K562 (cell line): ENCODE results near the gene GABRA4. TPM values are rescaled to one million over a fixed set of nuclear protein-coding genes. Genes with fewer than 3 reads are reported as not detected.

Source experiments
- ARID4B ChIP-seq: sonication (generic); formaldehyde crosslinking; IDR thresholded peaks from 2 replicates; pipeline ENCODE4 v1.8.0; 2022; ENCODE audit warnings: mild to moderate bottlenecking, missing genetic modification reagents
- C11orf30 ChIP-seq: fragments of 450-650 bp; IDR thresholded peaks from 2 replicates; pipeline ENCODE4 v1.6.1; 2016; ENCODE audit warnings: low read depth, mild to moderate bottlenecking
- GABPA ChIP-seq: fragments of 200-800 bp; sonication (Bioruptor generic); conservative IDR thresholded peaks from 2 replicates; pipeline ENCODE4 v1.6.1; 2016; ENCODE audit warnings: low read depth, missing genetic modification characterization, missing compliant biosample characterization
- MAFG ChIP-seq: fragments of 450-650 bp; conservative IDR thresholded peaks from 2 replicates; pipeline ENCODE4 v1.6.1; 2016; ENCODE audit warnings: missing genetic modification characterization, missing compliant biosample characterization
- NCOA1 ChIP-seq: fragments of 450-650 bp; IDR thresholded peaks from 2 replicates; pipeline ENCODE4 v1.6.1; 2016; ENCODE audit warnings: low read depth
- RERE ChIP-seq: sonication (generic); formaldehyde crosslinking; IDR thresholded peaks from 2 replicates; pipeline ENCODE4 v1.8.0; 2023; ENCODE audit warnings: missing genetic modification reagents, mild to moderate bottlenecking, borderline replicate concordance
- RFX1 ChIP-seq: fragments of 450-650 bp; IDR thresholded peaks from 2 replicates; pipeline ENCODE4 v1.6.1; 2016; ENCODE audit warnings: mild to moderate bottlenecking, moderate library complexity
- SIX5 ChIP-seq, 2 experiments: IDR thresholded peaks; 2 replicates each; pipeline ENCODE4 v1.6.1; 2011; ENCODE audit warnings: low read length in 2 of 2, borderline replicate concordance in 1 of 2, low read depth in 1 of 2, mild to moderate bottlenecking in 1 of 2, moderate library complexity in 1 of 2; ENCODE audit not compliant: insufficient read depth in 1 of 2
- XRCC5 ChIP-seq: fragments of 200-400 bp; formaldehyde crosslinking; IDR thresholded peaks from 2 replicates; pipeline ENCODE4 v1.6.1; 2017; ENCODE audit warnings: low read depth, mild to moderate bottlenecking, low read length
- ZNF121 ChIP-seq: sonication (generic); formaldehyde crosslinking; conservative IDR thresholded peaks from 2 replicates; pipeline ENCODE4 v1.8.0; 2022; ENCODE audit warnings: missing genetic modification reagents
- ZNF133 ChIP-seq: fragments of 250-450 bp; sonication (Bioruptor Pico); IDR thresholded peaks from 2 replicates; pipeline ENCODE4 v1.4.0; 2020; ENCODE audit warnings: mild to moderate bottlenecking
- ZNF316 ChIP-seq: fragments of 450-650 bp; IDR thresholded peaks from 2 replicates; pipeline ENCODE4 v1.6.1; 2016
- ZNF668 ChIP-seq: fragments of 250-450 bp; sonication (Bioruptor Pico); IDR thresholded peaks from 2 replicates; pipeline ENCODE4 v1.8.0; 2022; ENCODE audit warnings: mild to moderate bottlenecking, inconsistent platforms
- ZNF79 ChIP-seq: fragments of 250-450 bp; sonication (Bioruptor Pico); IDR thresholded peaks from 2 replicates; pipeline ENCODE4 v1.4.0; 2020; ENCODE audit warnings: low read depth, mild to moderate bottlenecking, moderate library complexity
- polyA plus RNA-seq, 8 experiments: library from polyadenylated mRNA; depleted of rRNA in 4 of 8; stranded (reverse) in 5 of 8; unstranded in 3 of 8; fragments of >200 nt; fragmentation: Nextera tagmentation in 2 of 8; fragmentation: Illumina TruSeq in 1 of 8; extraction: Ambion mirVana in 2 of 8; extraction: Trizol in 1 of 8; gene quantifications; 2 replicates each; pipeline versions ENCODE4 v1.2.1 to v1.2.3, GENCODE V29; 2011 to 2014; ENCODE audit warnings: inconsistent platforms in 1 of 8, missing spikeins in 1 of 8
- total RNA-seq, 7 experiments: library from RNA; depleted of rRNA in 6 of 7; stranded (reverse); fragments of >200 nt in 6 of 7; fragmentation: Illumina TruSeq in 2 of 7; extraction: Trizol in 2 of 7; gene quantifications; 2 replicates each; pipeline versions ENCODE4 v1.2.1 to v1.2.3, GENCODE V29; 2011 to 2021; ENCODE audit warnings: low replicate concordance in 1 of 7

GABRA4 gene
- total and polyA plus RNA-seq, 9 of the 15 experiments (the other 6 are each of a cell fraction or from before 2014, with no cell fraction given), result not detected

- TF ChIP-seq ARID4B (CRISPR knock-in tag), result no peak
- no peak for TF ChIP-seq ZNF79 (CRISPR knock-in tag)
- no peak for TF ChIP-seq RFX1
- TF ChIP-seq SIX5 (IDR thresholded peaks at IDR 0.05; ENCODE audit: borderline replicate concordance in 1 of 2, insufficient read depth in 1 of 2, low read depth in 1 of 2, low read length in 2 of 2), result no peak
- TF ChIP-seq ZNF668 (CRISPR knock-in tag), result no peak
- peak; percentile 26; the same call in 1 of the 2 replicates for TF ChIP-seq C11orf30
- TF ChIP-seq NCOA1, result no peak
- TF ChIP-seq RERE (CRISPR knock-in tag), result no peak
- TF ChIP-seq ZNF133, result no peak
- TF ChIP-seq ZNF316, result peak; percentile 55; the same call in 1 of the 2 replicates
- TF ChIP-seq ZNF121 (CRISPR knock-in tag), result no peak
- TF ChIP-seq MAFG (tag), result 0 out of 2 replicates have a peak, but pooled peaks have one; percentile 31
- no peak for TF ChIP-seq GABPA (tag)
- TF ChIP-seq XRCC5, result no peak
Measured at GRCh38 chr4:47013373-47013772, 20.0 kb upstream of the GABRA4 start (continued).
